HG03066 (cell line): ENCODE data around the gene KCNH4.
"Not testable (repeated sequence)": the region's sequence is repeated elsewhere in the genome, so short reads cannot be mapped to it uniquely, and the experiment has no call there.

Source experiments
- ATAC-seq: cut with Tn5 transposase; IDR thresholded peaks from one replicate; pipeline ENCODE4 v1.9.1; 2021; ENCODE audit warnings: low read depth; ENCODE audit not compliant: unreplicated experiment

Gene KCNH4

GRCh38 chr17:42180922-42181850 is at the start of gene KCNH4:
Gene KCNH4 (minus strand): TSS chr17:42181142. CDS start chr17:42180945, 197 bp downstream.
- no peak for ATAC-seq

- no peak for ATAC-seq
Measured at GRCh38 chr17:42230225-42230624, 49.3 kb upstream of the KCNH4 start.

GRCh38 chr17:42227849-42228700 is 47.1 kb upstream of the KCNH4 start:
- ATAC-seq: no peak

GRCh38 chr17:42225646-42226045 is 44.7 kb upstream of the KCNH4 start:
- ATAC-seq: no peak

GRCh38 chr17:42224651-42225050 is 43.7 kb upstream of the KCNH4 start:
- no peak for ATAC-seq

- ATAC-seq: no peak
Measured at GRCh38 chr17:42221886-42222745, 41.2 kb upstream of the KCNH4 start.

GRCh38 chr17:42219280-42219679 is 38.3 kb upstream of the KCNH4 start:
- ATAC-seq: not testable (repeated sequence)

GRCh38 chr17:42214156-42214555 is 33.2 kb upstream of the KCNH4 start:
- no peak for ATAC-seq

GRCh38 chr17:42212382-42212781 is 31.4 kb upstream of the KCNH4 start:
- no peak for ATAC-seq

GRCh38 chr17:42211921-42212341 is 31.0 kb upstream of the KCNH4 start:
- not testable (repeated sequence) for ATAC-seq

GRCh38 chr17:42210046-42210445 is 29.1 kb upstream of the KCNH4 start:
- no peak for ATAC-seq

- ATAC-seq: not testable (repeated sequence)
Measured at GRCh38 chr17:42206153-42206612, 25.2 kb upstream of the KCNH4 start.

- ATAC-seq: no peak
Measured at GRCh38 chr17:42203354-42203753, 22.4 kb upstream of the KCNH4 start.

GRCh38 chr17:42202696-42203095 is 21.8 kb upstream of the KCNH4 start:
- no peak for ATAC-seq

GRCh38 chr17:42202159-42202558 is 21.2 kb upstream of the KCNH4 start:
- ATAC-seq: no peak

GRCh38 chr17:42201458-42201772 is 20.5 kb upstream of the KCNH4 start:
- no peak for ATAC-seq

GRCh38 chr17:42200706-42201457 is 19.9 kb upstream of the KCNH4 start:
- ATAC-seq: no peak

- no peak for ATAC-seq
Measured at GRCh38 chr17:42199416-42200011, 18.6 kb upstream of the KCNH4 start.

- no peak for ATAC-seq
Measured at GRCh38 chr17:42198897-42199296, 18.0 kb upstream of the KCNH4 start.
